Measurements from ENCODE around the gene LPAR1.
"Not testable (repeated sequence)": the region's sequence is repeated elsewhere in the genome, so short reads cannot be mapped to it uniquely, and the experiment has no call there.

The LPAR1 gene

GRCh38 chr9:110847671-110848070 is 190.6 kb downstream of the LPAR1 start:
- H3K4me3 ChIP-seq (ENCODE audit: low read length), result no peak overlapping the region

GRCh38 chr9:110846215-110846614 is 192.1 kb downstream of the LPAR1 start:
- Histone ChIP-seq H3K9me3 (ENCODE audit: low read length) (no peaks in the 10 kb centered on the region), H3K36me3 (ENCODE audit: insufficient read depth, low read length) (no peaks in the 10 kb centered on the region)

More at GRCh38 chr9:110847671-110848070, 190.6 kb downstream of the LPAR1 start:
- Histone ChIP-seq H3K36me3 (ENCODE audit: insufficient read depth, low read length) (no peaks in the 10 kb centered on the region), H3K27me3 (ENCODE audit: insufficient read depth, low read length) (no peaks in the 10 kb centered on the region), H2AFZ (ENCODE audit: low read depth, low read length) (no peak overlapping the region), H3K4me1 (ENCODE audit: insufficient read depth, low read length) (no peaks in the 10 kb centered on the region), H3K9me3 (ENCODE audit: low read length) (no peaks in the 10 kb centered on the region)

GRCh38 chr9:110844121-110844520 is 194.1 kb downstream of the LPAR1 start:
- Histone ChIP-seq H3K9me3 (ENCODE audit: low read length) (no peaks in the 10 kb centered on the region), H3K4me1 (ENCODE audit: insufficient read depth, low read length) (no peaks in the 10 kb centered on the region), H2AFZ (ENCODE audit: low read depth, low read length) (no peak overlapping the region), H3K4me3 (ENCODE audit: low read length) (no peak overlapping the region), H3K36me3 (ENCODE audit: insufficient read depth, low read length) (no peaks in the 10 kb centered on the region), H3K27me3 (ENCODE audit: insufficient read depth, low read length) (no peaks in the 10 kb centered on the region)

More at GRCh38 chr9:110846215-110846614, 192.1 kb downstream of the LPAR1 start:
- H3K4me3 ChIP-seq (ENCODE audit: low read length), result no peak overlapping the region
- H3K4me1 ChIP-seq (ENCODE audit: insufficient read depth, low read length), result no peaks in the 10 kb centered on the region
- H3K27me3 ChIP-seq (ENCODE audit: insufficient read depth, low read length), result no peaks in the 10 kb centered on the region
- H2AFZ ChIP-seq (ENCODE audit: low read depth, low read length), result no peak overlapping the region

GRCh38 chr9:110842986-110843385 is 195.3 kb downstream of the LPAR1 start:
- H2AFZ ChIP-seq (ENCODE audit: low read depth, low read length), result no peak overlapping the region
- no peak overlapping the region for H3K4me3 ChIP-seq (ENCODE audit: low read length)
- no peaks in the 10 kb centered on the region for H3K36me3 ChIP-seq (ENCODE audit: insufficient read depth, low read length)
- H3K4me1 ChIP-seq (ENCODE audit: insufficient read depth, low read length), result no peaks in the 10 kb centered on the region
- no peaks in the 10 kb centered on the region for H3K9me3 ChIP-seq (ENCODE audit: low read length)
- H3K27me3 ChIP-seq (ENCODE audit: insufficient read depth, low read length), result no peaks in the 10 kb centered on the region

GRCh38 chr9:110842169-110842568 is 196.1 kb downstream of the LPAR1 start:
- Histone ChIP-seq H3K36me3 (ENCODE audit: insufficient read depth, low read length) (no peaks in the 10 kb centered on the region), H3K4me1 (ENCODE audit: insufficient read depth, low read length) (no peaks in the 10 kb centered on the region), H3K9me3 (ENCODE audit: low read length) (no peaks in the 10 kb centered on the region), H3K4me3 (ENCODE audit: low read length) (no peak overlapping the region), H2AFZ (ENCODE audit: low read depth, low read length) (no peak overlapping the region), H3K27me3 (ENCODE audit: insufficient read depth, low read length) (no peaks in the 10 kb centered on the region)

GRCh38 chr9:110837401-110838005 is 200.8 kb downstream of the LPAR1 start:
- Histone ChIP-seq H2AFZ (ENCODE audit: low read depth, low read length) (no peak overlapping the region), H3K4me3 (ENCODE audit: low read length) (no peak overlapping the region), H3K4me1 (ENCODE audit: insufficient read depth, low read length) (peaks cover 11% of the 10 kb centered on the region), H3K27me3 (ENCODE audit: insufficient read depth, low read length) (no peaks in the 10 kb centered on the region), H3K9me3 (ENCODE audit: low read length) (no peaks in the 10 kb centered on the region), H3K36me3 (ENCODE audit: insufficient read depth, low read length) (no peaks in the 10 kb centered on the region)

- Histone ChIP-seq H3K4me1 (ENCODE audit: insufficient read depth, low read length) (peaks cover 11% of the 10 kb centered on the region), H2AFZ (ENCODE audit: low read depth, low read length) (no peak overlapping the region), H3K27me3 (ENCODE audit: insufficient read depth, low read length) (no peaks in the 10 kb centered on the region), H3K9me3 (ENCODE audit: low read length) (no peaks in the 10 kb centered on the region), H3K36me3 (ENCODE audit: insufficient read depth, low read length) (no peaks in the 10 kb centered on the region), H3K4me3 (ENCODE audit: low read length) (no peak overlapping the region)
Observed at GRCh38 chr9:110835859-110836271, 202.4 kb downstream of the LPAR1 start.

GRCh38 chr9:110835404-110835803 is 202.9 kb downstream of the LPAR1 start:
- H3K36me3 ChIP-seq (ENCODE audit: insufficient read depth, low read length), result no peaks in the 10 kb centered on the region
- H3K9me3 ChIP-seq (ENCODE audit: low read length), result no peaks in the 10 kb centered on the region
- peaks cover 11% of the 10 kb centered on the region for H3K4me1 ChIP-seq (ENCODE audit: insufficient read depth, low read length)
- H3K4me3 ChIP-seq (ENCODE audit: low read length), result no peak overlapping the region
- H2AFZ ChIP-seq (ENCODE audit: low read depth, low read length), result no peak overlapping the region
- H3K27me3 ChIP-seq (ENCODE audit: insufficient read depth, low read length), result no peaks in the 10 kb centered on the region

GRCh38 chr9:110832926-110833325 is 205.3 kb downstream of the LPAR1 start:
- H3K9me3 ChIP-seq (ENCODE audit: low read length), result no peaks in the 10 kb centered on the region
- H3K4me3 ChIP-seq (ENCODE audit: low read length), result no peak overlapping the region
- no peak overlapping the region for H2AFZ ChIP-seq (ENCODE audit: low read depth, low read length)
- no peaks in the 10 kb centered on the region for H3K36me3 ChIP-seq (ENCODE audit: insufficient read depth, low read length)
- H3K27me3 ChIP-seq (ENCODE audit: insufficient read depth, low read length), result no peaks in the 10 kb centered on the region
- H3K4me1 ChIP-seq (ENCODE audit: insufficient read depth, low read length), result peaks cover 11% of the 10 kb centered on the region

- H2AFZ ChIP-seq (ENCODE audit: low read depth, low read length), result no peak overlapping the region
- peaks cover 12% of the 10 kb centered on the region for H3K4me1 ChIP-seq (ENCODE audit: insufficient read depth, low read length)
- no peak overlapping the region for H3K4me3 ChIP-seq (ENCODE audit: low read length)
- H3K27me3 ChIP-seq (ENCODE audit: insufficient read depth, low read length), result no peaks in the 10 kb centered on the region
- H3K36me3 ChIP-seq (ENCODE audit: insufficient read depth, low read length), result no peaks in the 10 kb centered on the region
- H3K9me3 ChIP-seq (ENCODE audit: low read length), result no peaks in the 10 kb centered on the region
Observed at GRCh38 chr9:110830495-110830894, 207.8 kb downstream of the LPAR1 start.

GRCh38 chr9:110828264-110828663 is 210.0 kb downstream of the LPAR1 start:
- H2AFZ ChIP-seq (ENCODE audit: low read depth, low read length), result no peak overlapping the region

GRCh38 chr9:110826400-110826799 is 211.9 kb downstream of the LPAR1 start:
- H3K9me3 ChIP-seq (ENCODE audit: low read length); H3K4me1 ChIP-seq (ENCODE audit: insufficient read depth, low read length); H3K36me3 ChIP-seq (ENCODE audit: insufficient read depth, low read length); H3K4me3 ChIP-seq (ENCODE audit: low read length); H3K27me3 ChIP-seq (ENCODE audit: insufficient read depth, low read length); H2AFZ ChIP-seq (ENCODE audit: low read depth, low read length): not testable (repeated sequence)

More at GRCh38 chr9:110828264-110828663, 210.0 kb downstream of the LPAR1 start:
- no peaks in the 10 kb centered on the region for H3K9me3 ChIP-seq (ENCODE audit: low read length)
- no peak overlapping the region for H3K4me3 ChIP-seq (ENCODE audit: low read length)
- no peaks in the 10 kb centered on the region for H3K27me3 ChIP-seq (ENCODE audit: insufficient read depth, low read length)
- peaks cover 6% of the 10 kb centered on the region for H3K4me1 ChIP-seq (ENCODE audit: insufficient read depth, low read length)
- no peaks in the 10 kb centered on the region for H3K36me3 ChIP-seq (ENCODE audit: insufficient read depth, low read length)

GRCh38 chr9:110825950-110826349 is 212.3 kb downstream of the LPAR1 start:
- Histone ChIP-seq H3K4me3 (ENCODE audit: low read length) (no peak overlapping the region), H3K27me3 (ENCODE audit: insufficient read depth, low read length) (no peaks in the 10 kb centered on the region), H3K36me3 (ENCODE audit: insufficient read depth, low read length) (no peaks in the 10 kb centered on the region), H3K9me3 (ENCODE audit: low read length) (peaks cover 2% of the 10 kb centered on the region), H2AFZ (ENCODE audit: low read depth, low read length) (no peak overlapping the region), H3K4me1 (ENCODE audit: insufficient read depth, low read length) (peaks cover 6% of the 10 kb centered on the region)

GRCh38 chr9:110825129-110825528 is 213.1 kb downstream of the LPAR1 start:
- not testable (repeated sequence) for H3K4me1 ChIP-seq (ENCODE audit: insufficient read depth, low read length)

More at GRCh38 chr9:110825129-110825528, 213.1 kb downstream of the LPAR1 start:
- H3K27me3 ChIP-seq (ENCODE audit: insufficient read depth, low read length); H3K4me3 ChIP-seq (ENCODE audit: low read length); H3K9me3 ChIP-seq (ENCODE audit: low read length); H2AFZ ChIP-seq (ENCODE audit: low read depth, low read length); H3K36me3 ChIP-seq (ENCODE audit: insufficient read depth, low read length): not testable (repeated sequence)
